Endothelial cell of umbilical vein (primary cell): Measurements from ENCODE around the gene USP6NL. TPM values are rescaled to one million over a fixed set of nuclear protein-coding genes. Genes with fewer than 3 reads are reported as not detected.

ENCODE experiments used
- BruUV-seq: library from RNA; stranded (reverse); fragments of 400-500 nt; replicated peaks from 2 replicates; lab custom pipeline; 2021; lab: Mats Ljungman, UMichigan
- CTCF ChIA-PET: fragments of 300-600, 350-600 bp; sonication (Branson Sonifier 250); formaldehyde crosslinking; loops from one replicate; lab custom pipeline; 2021; ENCODE audit warnings: antibody characterized with exemption, inconsistent platforms; lab: Charles Lee
- POLR2A ChIA-PET: fragments of 300-600, 350-600 bp; sonication (Branson Sonifier 250); formaldehyde crosslinking; loops from one replicate; lab custom pipeline; 2021; ENCODE audit warnings: antibody characterized with exemption, inconsistent platforms; lab: Charles Lee
- DNase-seq: peaks from one replicate; pipeline ENCODE4 v3.0.0-alpha.2; 2011; ENCODE audit warnings: low read depth, low spot score
- FAIRE-seq: peaks from 2 replicates; lab custom pipeline; 2011; peaks lifted over from hg19 to GRCh38; lab: Jason Lieb, UNC
- H2AFZ ChIP-seq: 2 replicates; pipeline ENCODE4 v1.6.0; 2012; ENCODE audit warnings: low read depth, low read length, control low read depth, inconsistent platforms
- H3K27ac ChIP-seq: 2 replicates; pipeline ENCODE4 v1.5.1; 2011; ENCODE audit warnings: low read depth, mild to moderate bottlenecking, control low read depth, low read length, moderate library complexity; ENCODE audit not compliant: insufficient read depth
- H3K27me3 ChIP-seq, 2 experiments: 2 replicates each; pipeline versions ENCODE4 v1.6.0 to v1.6.1; 2011; ENCODE audit warnings: low read length in 2 of 2, mixed read lengths in 1 of 2; ENCODE audit not compliant: control insufficient read depth in 2 of 2, insufficient read depth in 2 of 2
- H3K36me3 ChIP-seq, 2 experiments: 2 replicates in 1 of 2; 3 replicates in 1 of 2; pipeline ENCODE4 v1.5.1; 2011; ENCODE audit warnings: low read length in 2 of 2, mild to moderate bottlenecking in 1 of 2, moderate library complexity in 1 of 2; ENCODE audit not compliant: control insufficient read depth in 2 of 2, insufficient read depth in 2 of 2; ENCODE audit errors: extremely low read depth in 1 of 2
- H3K4me1 ChIP-seq: 3 replicates; pipeline ENCODE4 v1.5.1; 2011; ENCODE audit warnings: mild to moderate bottlenecking, low read length; ENCODE audit not compliant: control insufficient read depth, insufficient read depth; ENCODE audit errors: extremely low read depth
- H3K4me2 ChIP-seq: 2 replicates; pipeline ENCODE4 v1.6.1; 2011; ENCODE audit warnings: low read length, control low read depth, mixed read lengths; ENCODE audit not compliant: insufficient read depth
- H3K4me3 ChIP-seq, 3 experiments: fragments of 200-600 bp in 1 of 3; sonication (generic), shearing (Covaris generic) in 1 of 3; replicated peaks in 1 of 3; 2 replicates each; pipeline ENCODE4 v1.5.1; 2011 to 2016; ENCODE audit warnings: control low read depth in 3 of 3, low read length in 3 of 3, mild to moderate bottlenecking in 2 of 3, inconsistent platforms in 1 of 3, low read depth in 1 of 3, moderate library complexity in 1 of 3; ENCODE audit not compliant: insufficient read depth in 1 of 3
- H3K79me2 ChIP-seq: 2 replicates; pipeline ENCODE4 v1.6.0; 2012; ENCODE audit warnings: low read length, inconsistent platforms; ENCODE audit not compliant: control insufficient read depth, insufficient read depth
- H3K9ac ChIP-seq: replicated peaks from 2 replicates; pipeline ENCODE3; 2011; ENCODE audit warnings: low read length, control low read depth; ENCODE audit not compliant: insufficient read depth; ENCODE audit errors: extremely low read depth
- H3K9me1 ChIP-seq: replicated peaks from 3 replicates; pipeline ENCODE4 v1.6.0; 2011; ENCODE audit warnings: mild to moderate bottlenecking, low read length; ENCODE audit not compliant: control insufficient read depth, insufficient read depth; ENCODE audit errors: extremely low read depth
- H3K9me3 ChIP-seq: replicated peaks from 2 replicates; pipeline ENCODE4 v1.5.1; 2012; ENCODE audit warnings: low read length, inconsistent platforms; ENCODE audit not compliant: control insufficient read depth, insufficient read depth
- H4K20me1 ChIP-seq: replicated peaks from 2 replicates; pipeline ENCODE3; 2011; ENCODE audit warnings: mild to moderate bottlenecking, low read length; ENCODE audit not compliant: control insufficient read depth, insufficient read depth; ENCODE audit errors: extremely low read depth
- EZH2 ChIP-seq: IDR thresholded peaks from 2 replicates; pipeline ENCODE4 v1.6.1; 2012; ENCODE audit warnings: borderline replicate concordance, low read depth, mild to moderate bottlenecking, moderate library complexity, low read length, inconsistent platforms; ENCODE audit not compliant: severe bottlenecking
- FOS ChIP-seq: IDR thresholded peaks from 2 replicates; pipeline ENCODE4 v1.6.1; 2011; ENCODE audit warnings: mild to moderate bottlenecking, low read length, moderate library complexity, borderline replicate concordance; ENCODE audit not compliant: insufficient read depth
- GATA2 ChIP-seq: IDR thresholded peaks from 2 replicates; pipeline ENCODE4 v1.7.0; 2011; ENCODE audit warnings: low read depth, mild to moderate bottlenecking, moderate library complexity, mixed read lengths, low read length; ENCODE audit not compliant: insufficient read length, insufficient read depth
- JUN ChIP-seq: IDR thresholded peaks from 2 replicates; pipeline ENCODE4 v1.6.1; 2011; ENCODE audit warnings: borderline replicate concordance, low read depth; ENCODE audit not compliant: insufficient read length, insufficient read depth
- MYC ChIP-seq: IDR thresholded peaks from one replicate; pipeline ENCODE4 v1.6.1; 2011; ENCODE audit warnings: mild to moderate bottlenecking, low read depth, low read length
- POLR2A ChIP-seq: IDR thresholded peaks from 2 replicates; pipeline ENCODE4 v1.6.1; 2012; ENCODE audit warnings: low read depth, mild to moderate bottlenecking, control low read depth, low read length
- POLR2AphosphoS5 ChIP-seq: IDR thresholded peaks from 2 replicates; pipeline ENCODE4 v1.6.1; 2012; ENCODE audit warnings: low read depth, mild to moderate bottlenecking, control low read depth, low read length, moderate library complexity; ENCODE audit not compliant: insufficient read depth
- dilution Hi-C: fragments of 300-500 bp; cut with MboI; formaldehyde crosslinking; loops from one replicate; pipeline ENCODE4 v1.15.0; 2019; ENCODE audit warnings: low sequenced_read_pairs; ENCODE audit not compliant: extremely low pct_ligation_motif_present
- intact Hi-C: fragments of 100-400 bp; cut with micrococcal nuclease; formaldehyde crosslinking; loops from one replicate; pipeline ENCODE4 v1.10.0; 2022
- polyA plus RNA-seq, 4 experiments: library from polyadenylated mRNA; depleted of rRNA in 3 of 4; stranded (reverse) in 3 of 4; unstranded in 1 of 4; fragments of >200 nt; gene quantifications; 2 replicates each; pipeline versions ENCODE4 v1.2.1 to v1.2.3, GENCODE V29; 2011 to 2012; ENCODE audit warnings: missing spikeins in 1 of 4
- total RNA-seq: library from RNA; stranded (reverse); gene quantifications from 2 replicates; pipeline ENCODE4 v1.2.3, GENCODE V29; 2021
- TF ChIP-seq, protein P1 (sequence below): IDR thresholded peaks from 2 replicates; pipeline ENCODE4 v1.6.1; 2011; ENCODE audit not compliant: insufficient read depth, insufficient read length
- TF ChIP-seq, protein P2 (sequence below), 2 donors: IDR thresholded peaks; 1 replicate in 1 of 2; 2 replicates in 1 of 2; pipeline ENCODE4 v1.5.1; 2011; ENCODE audit warnings: low read length in 2 of 2, mild to moderate bottlenecking in 2 of 2, moderate library complexity in 2 of 2, control low read depth in 1 of 2, inconsistent platforms in 1 of 2, low read depth in 1 of 2; ENCODE audit not compliant: insufficient read depth in 1 of 2; ENCODE audit errors: extremely low read depth in 1 of 2

Gene USP6NL
- total and polyA plus RNA-seq, 2 donors (not counting 3 experiments of a cell fraction or from before 2014, with no cell fraction given): 13.5 to 29.2 TPM

DNA sequence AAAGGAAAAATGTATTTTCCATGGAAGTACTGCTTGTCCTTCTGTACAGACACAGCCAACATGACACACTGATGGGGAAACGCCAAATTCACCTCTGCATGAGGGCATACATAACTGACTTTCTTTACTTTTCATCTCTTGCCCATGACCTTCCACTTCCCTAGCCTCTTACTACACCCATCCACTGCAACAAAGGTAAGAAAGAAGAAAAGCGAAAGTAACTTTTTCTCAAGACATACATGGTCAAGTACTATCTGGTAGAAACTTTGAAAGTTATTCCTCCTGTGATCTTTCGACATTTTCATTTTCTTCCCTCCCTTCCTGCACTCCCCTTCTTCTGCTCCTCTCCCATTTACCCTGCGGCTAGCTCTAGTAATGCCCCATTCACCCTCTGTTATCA lies 130.8 kb downstream of the USP6NL start:
- H3K27ac ChIP-seq: no peak overlapping the region
- H2AFZ ChIP-seq: no peak overlapping the region
- no peaks in the 10 kb centered on the region for H4K20me1 ChIP-seq
- DNase-seq (no peak), FAIRE-seq (no peak)
- H3K9me3 ChIP-seq: no peaks in the 10 kb centered on the region
- ChIA-PET POLR2A (no interaction called here), CTCF (interaction anchor here (0.6 to 1.4 kb wide), 2 partner anchors 277 to 682 kb away, joined by 3 read pairs; no protein-coding TSS in a partner anchor)
- intact Hi-C loops: no loop called here
- no peaks in the 10 kb centered on the region for H3K4me1 ChIP-seq
- no peak for TF ChIP-seq JUN
- no peak for TF ChIP-seq MYC
- no peak for TF ChIP-seq POLR2A
- no peak for TF ChIP-seq FOS
- TF ChIP-seq POLR2AphosphoS5: no peak
- TF ChIP-seq, protein P1, sequence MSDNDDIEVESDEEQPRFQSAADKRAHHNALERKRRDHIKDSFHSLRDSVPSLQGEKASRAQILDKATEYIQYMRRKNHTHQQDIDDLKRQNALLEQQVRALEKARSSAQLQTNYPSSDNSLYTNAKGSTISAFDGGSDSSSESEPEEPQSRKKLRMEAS: no peak
- no peak for TF ChIP-seq EZH2
- TF ChIP-seq, protein P2, sequence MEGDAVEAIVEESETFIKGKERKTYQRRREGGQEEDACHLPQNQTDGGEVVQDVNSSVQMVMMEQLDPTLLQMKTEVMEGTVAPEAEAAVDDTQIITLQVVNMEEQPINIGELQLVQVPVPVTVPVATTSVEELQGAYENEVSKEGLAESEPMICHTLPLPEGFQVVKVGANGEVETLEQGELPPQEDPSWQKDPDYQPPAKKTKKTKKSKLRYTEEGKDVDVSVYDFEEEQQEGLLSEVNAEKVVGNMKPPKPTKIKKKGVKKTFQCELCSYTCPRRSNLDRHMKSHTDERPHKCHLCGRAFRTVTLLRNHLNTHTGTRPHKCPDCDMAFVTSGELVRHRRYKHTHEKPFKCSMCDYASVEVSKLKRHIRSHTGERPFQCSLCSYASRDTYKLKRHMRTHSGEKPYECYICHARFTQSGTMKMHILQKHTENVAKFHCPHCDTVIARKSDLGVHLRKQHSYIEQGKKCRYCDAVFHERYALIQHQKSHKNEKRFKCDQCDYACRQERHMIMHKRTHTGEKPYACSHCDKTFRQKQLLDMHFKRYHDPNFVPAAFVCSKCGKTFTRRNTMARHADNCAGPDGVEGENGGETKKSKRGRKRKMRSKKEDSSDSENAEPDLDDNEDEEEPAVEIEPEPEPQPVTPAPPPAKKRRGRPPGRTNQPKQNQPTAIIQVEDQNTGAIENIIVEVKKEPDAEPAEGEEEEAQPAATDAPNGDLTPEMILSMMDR (IDR thresholded peaks at IDR 0.05; ENCODE audit: extremely low read depth in 1 of 2, insufficient read depth in 1 of 2, low read depth in 1 of 2, low read length in 2 of 2): no peak
- TF ChIP-seq GATA2: no peak
- dilution Hi-C loops: no loop called here
- no peak overlapping the region for H3K4me3 ChIP-seq
- H3K79me2 ChIP-seq: no peaks in the 10 kb centered on the region
- no peaks in the 10 kb centered on the region for H3K27me3 ChIP-seq
- peaks cover 2 to 3% of the 10 kb centered on the region in 2 experiments for H3K36me3 ChIP-seq
- no peaks in the 10 kb centered on the region for H3K9me1 ChIP-seq
- no peak overlapping the region for H3K4me2 ChIP-seq
- BruUV-seq: no TSS peak
- H3K9ac ChIP-seq: no peak overlapping the region
